Head of caudate nucleus (tissue), 42 donors: Measurements from ENCODE around the gene RHOB.
A peak's percentile ranks its signal among the peaks of the same experiment; 100 is the strongest.
"Not testable (repeated sequence)": the region's sequence is repeated elsewhere in the genome, so short reads cannot be mapped to it uniquely, and the experiment has no call there.

ENCODE experiments used
- DNase-seq, 42 donors: peaks; one replicate each; pipeline versions ENCODE4 v3.0.0 to v3.0.0-alpha.2; 2020 to 2021; ENCODE audit warnings: mixed read lengths in 7 of 42
- intact Hi-C: fragments of 100-400 bp; cut with DNase I; formaldehyde crosslinking; loops from one replicate; pipeline ENCODE4 v1.15.0; 2022

RHOB gene

DNA sequence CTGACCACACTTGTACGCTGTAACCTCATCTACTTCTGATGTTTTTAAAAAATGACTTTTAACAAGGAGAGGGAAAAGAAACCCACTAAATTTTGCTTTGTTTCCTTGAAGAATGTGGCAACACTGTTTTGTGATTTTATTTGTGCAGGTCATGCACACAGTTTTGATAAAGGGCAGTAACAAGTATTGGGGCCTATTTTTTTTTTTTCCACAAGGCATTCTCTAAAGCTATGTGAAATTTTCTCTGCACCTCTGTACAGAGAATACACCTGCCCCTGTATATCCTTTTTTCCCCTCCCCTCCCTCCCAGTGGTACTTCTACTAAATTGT, 2.1 kb downstream of the RHOB start:
- DNase-seq: no peak
- intact Hi-C loops: no loop called here

- intact Hi-C loops: loop anchor here (2.0 to 5.0 kb wide), 2 partner anchors 69 to 133 kb away; no protein-coding TSS in a partner anchor
- DNase-seq: peak in 8 of 42 donors; percentile 16 to 61 (median 30)
These were observed 2.8 kb downstream of the RHOB start for GRCh38 chr2:20449501-20450200.

DNA sequence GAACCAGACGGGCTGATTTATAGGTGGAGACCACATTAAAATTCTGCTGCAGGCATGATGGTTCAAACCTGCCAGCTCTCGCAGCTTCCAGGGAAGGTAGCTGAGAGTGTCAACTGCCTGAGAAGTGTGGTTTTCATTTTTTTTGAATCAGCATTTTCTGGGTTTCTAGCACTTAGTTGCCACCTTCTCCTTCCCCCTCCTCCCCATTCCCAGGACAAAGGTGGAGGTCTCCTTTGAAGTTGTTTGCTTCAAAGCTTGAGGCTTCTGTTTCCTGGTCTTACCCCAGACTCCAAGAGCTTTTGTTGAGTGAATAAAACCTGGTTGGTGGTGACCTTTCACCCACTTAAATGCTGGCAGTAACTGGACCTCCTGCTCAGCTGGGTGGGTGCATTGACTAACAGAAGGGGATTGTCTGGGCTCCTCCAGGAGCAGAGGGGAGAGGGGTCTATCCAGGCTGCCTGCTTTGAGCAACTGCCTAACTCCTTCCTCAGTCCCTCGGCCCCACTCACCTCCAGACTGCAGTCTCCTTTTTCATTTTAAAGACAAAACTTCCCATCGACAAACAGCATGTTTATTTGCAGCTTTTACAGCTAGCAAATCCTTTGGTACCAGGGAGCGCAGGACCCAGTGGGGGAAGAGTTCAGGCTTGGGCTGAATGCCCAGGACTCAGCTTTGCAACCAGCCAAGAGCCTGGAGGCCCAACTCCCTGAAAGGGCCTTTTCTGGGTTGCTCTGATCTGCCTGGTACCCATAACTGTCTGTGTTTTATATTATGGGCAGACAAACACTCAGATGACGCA, 3.5 kb downstream of the RHOB start:
- intact Hi-C loops: loop anchor here (2.0 to 5.0 kb wide), 2 partner anchors 68 to 132 kb away; no protein-coding TSS in a partner anchor
- DNase-seq: peak; percentile 72 to 96 (median 90)

GRCh38 chr2:20451000-20451290, 4.1 kb downstream of the RHOB start:
- intact Hi-C loops: loop anchor here (2.0 to 5.0 kb wide), 2 partner anchors 68 to 131 kb away; no protein-coding TSS in a partner anchor

GRCh38 chr2:20451341-20451740, 4.5 kb downstream of the RHOB start:
- intact Hi-C loops: loop anchor here (2.0 to 5.0 kb wide), 2 partner anchors 67 to 131 kb away; no protein-coding TSS in a partner anchor
- peak in 5 of 42 donors; percentile 16 to 24 (median 20) for DNase-seq

More at GRCh38 chr2:20451000-20451290, 4.1 kb downstream of the RHOB start:
- no peak for DNase-seq

DNA sequence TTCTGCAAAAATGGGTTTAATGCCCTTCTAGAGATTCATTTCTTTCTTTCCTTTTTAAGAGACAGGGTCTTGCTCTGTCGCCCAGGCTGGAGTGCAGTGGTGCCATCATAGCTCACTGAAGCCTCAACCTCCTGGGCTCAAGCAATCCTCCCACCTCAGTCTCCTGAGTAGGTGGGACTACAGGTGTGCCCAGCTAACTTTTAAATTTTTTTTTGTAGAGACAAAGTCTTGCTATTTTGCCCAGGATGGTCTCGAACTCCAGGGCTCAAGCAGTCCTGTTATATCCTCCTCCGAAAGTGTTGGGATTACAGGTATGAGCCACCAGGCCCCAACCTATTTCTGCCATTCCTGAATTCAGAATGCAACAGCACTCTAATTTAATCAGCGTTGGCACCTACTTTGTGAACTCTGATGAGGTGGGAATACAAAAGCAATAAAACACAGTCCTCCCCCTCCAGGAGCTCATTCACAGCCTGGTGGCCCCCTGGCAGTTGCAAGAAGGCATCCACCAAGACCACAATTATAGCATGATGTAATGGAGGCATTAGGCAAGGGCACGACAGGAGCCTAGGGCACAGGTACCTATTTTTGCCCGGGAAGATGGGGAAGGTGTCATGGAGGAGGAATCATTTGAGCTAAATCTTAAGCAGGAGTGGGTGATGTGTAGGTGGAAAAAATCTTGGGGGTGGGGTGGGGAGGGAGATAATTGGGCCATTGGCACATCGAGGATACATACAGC, 5.1 kb downstream of the RHOB start:
- peak in 11 of 42 donors; percentile 8 to 64 (median 35) for DNase-seq
- intact Hi-C loops: loop anchor here (2.0 to 5.0 kb wide), 2 partner anchors 67 to 130 kb away; no protein-coding TSS in a partner anchor

DNA sequence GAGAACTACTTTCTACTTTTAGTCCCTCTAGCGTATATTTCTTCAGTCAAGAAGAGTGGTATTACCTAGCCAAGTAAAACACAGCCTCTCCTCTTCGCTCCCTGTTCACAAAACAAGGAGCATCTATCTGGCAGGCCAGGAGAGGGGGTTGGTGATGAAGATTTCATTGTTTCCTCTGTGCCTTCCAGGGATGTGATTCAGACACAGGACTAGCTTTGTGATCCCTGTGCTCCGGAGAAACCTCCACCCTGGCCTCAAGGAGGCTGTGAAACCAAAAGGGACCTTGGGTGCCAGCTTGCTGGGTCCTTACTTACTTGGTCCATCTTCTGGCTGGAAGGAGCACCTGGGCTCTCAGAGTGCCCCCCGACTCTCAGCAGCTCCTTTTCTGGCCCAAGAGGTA, 5.7 kb downstream of the RHOB start:
- intact Hi-C loops: loop anchor here (5.0 kb wide), 1 partner anchor 130 kb away; no protein-coding TSS in a partner anchor
- DNase-seq: peak in 22 of 42 donors; percentile 30 to 73 (median 48)

DNA sequence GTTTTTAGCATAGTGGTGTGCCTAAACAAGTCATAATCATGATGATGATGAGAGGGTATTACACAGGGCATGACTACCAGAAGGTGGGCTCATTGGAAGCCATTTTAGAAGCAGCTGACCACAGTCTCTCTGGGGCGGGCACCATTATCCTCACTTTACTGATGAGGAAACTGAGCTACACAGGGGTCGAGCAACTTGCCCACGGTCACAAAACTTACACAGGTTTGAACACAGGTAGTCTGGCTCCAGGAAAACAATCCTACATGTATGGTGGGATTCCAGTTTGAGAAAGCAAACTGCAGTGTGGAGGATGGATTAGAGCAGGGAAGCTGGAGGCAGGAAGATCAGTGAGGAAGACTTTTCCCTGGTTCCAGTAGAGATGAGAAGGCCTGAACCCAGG, 6.2 kb downstream of the RHOB start:
- DNase-seq: peak in 4 of 42 donors; percentile 1 to 18 (median 8)
- intact Hi-C loops: loop anchor here (5.0 kb wide), 1 partner anchor 129 kb away; no protein-coding TSS in a partner anchor

GRCh38 chr2:20454036-20454981, 7.4 kb downstream of the RHOB start:
- peak in 5 of 42 donors; percentile 6 to 33 (median 21) for DNase-seq
- intact Hi-C loops: loop anchor here (5.0 kb wide), 1 partner anchor 128 kb away; no protein-coding TSS in a partner anchor

- intact Hi-C loops: no loop called here
- peak in 3 of 42 donors; percentile 11 to 16 (median 16) for DNase-seq
These were observed 8.3 kb downstream of the RHOB start for GRCh38 chr2:20455076-20455587.

GRCh38 chr2:20456116-20456571, 9.3 kb downstream of the RHOB start:
- intact Hi-C loops: no loop called here
- DNase-seq: peak in 3 of 42 donors; percentile 11 to 30 (median 29)

DNA sequence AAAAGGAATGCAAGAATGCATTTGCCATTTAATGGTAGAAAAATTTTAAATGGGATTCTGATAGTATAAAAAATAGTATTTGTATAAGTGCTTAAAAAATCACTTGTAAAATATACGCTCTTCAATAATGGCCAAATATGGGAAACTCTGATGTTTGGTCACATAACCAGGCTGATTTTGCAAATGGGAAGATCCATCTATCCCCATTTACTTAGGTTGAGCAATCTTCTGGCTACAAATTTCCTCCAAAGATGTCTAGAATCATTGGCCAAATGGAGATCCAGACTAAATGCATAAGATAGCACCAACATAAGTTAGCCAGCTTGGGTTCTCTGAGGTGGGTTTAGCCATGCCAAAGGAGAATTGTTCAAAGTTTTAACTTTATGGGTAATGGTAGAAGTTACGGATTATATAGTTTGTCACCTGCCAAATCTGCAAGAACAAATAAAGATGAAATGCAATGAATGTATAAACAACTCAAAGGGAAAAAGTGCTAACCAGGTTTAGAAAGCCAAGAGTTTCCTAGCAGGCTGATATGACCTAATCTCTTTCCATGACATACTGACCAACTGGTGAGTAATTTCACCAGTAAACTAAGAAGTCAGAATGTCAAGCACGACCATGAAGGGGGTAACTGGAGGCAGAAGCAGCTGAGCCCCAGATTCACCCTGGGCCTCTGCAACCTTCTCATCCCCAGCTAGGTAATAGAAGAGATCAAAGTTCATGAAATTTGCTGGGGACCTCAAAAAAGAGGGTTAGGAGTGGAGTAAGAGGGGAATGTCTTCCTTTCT, 10.0 kb downstream of the RHOB start:
- intact Hi-C loops: no loop called here
- DNase-seq: no peak

DNA sequence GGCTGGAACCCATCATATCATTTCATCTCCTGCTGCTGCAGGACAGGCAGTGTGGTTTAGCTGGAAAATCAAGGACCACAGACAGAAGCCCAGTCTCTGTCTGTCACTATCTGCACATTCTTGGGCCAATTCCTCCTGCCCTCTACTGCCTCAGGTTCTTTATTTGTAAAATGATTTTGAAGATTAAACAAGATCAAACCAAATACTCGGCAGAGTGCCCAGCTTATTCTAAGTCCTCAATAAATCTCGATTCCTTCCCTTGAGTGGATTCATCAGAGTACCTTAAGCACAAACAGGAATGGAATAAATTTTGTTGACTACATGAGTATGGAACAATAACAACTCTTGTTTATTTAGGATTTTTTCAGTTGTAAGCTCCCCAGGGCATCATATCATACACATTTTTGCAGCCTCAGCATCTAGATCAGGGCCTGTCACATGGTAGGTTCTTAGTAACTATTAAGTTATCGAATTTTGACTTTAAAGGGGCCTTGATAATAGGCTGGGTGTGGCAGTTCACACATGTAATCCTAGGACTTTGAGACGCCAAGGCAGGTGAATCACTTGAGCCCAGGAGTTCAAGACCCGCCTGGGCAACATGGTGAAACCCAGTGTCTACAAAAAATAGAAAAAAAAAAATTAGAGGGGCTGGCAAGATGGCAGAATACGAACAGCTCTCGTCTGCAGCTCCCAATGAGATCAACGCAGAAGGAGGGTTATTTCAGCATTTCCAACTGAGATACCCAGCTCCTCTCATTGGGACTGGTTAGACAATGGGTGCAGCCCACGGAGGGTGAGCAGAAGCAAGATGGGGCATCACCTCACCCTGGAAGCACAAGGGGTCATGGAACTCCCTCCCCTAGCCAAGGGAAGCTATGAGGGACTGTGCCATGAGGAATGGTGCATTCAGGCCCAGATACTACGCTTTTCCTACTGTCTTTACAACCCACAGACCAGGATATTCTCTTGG, 11.1 kb downstream of the RHOB start:
- peak in 2 of 42 donors; percentile 8 to 13 for DNase-seq
- intact Hi-C loops: no loop called here

GRCh38 chr2:20458737-20459484, 12.0 kb downstream of the RHOB start:
- intact Hi-C loops: not testable (repeated sequence)
- DNase-seq: peak in 4 of 42 donors; percentile 7 to 19 (median 12)
